GM21367 (cell line): ENCODE data around the gene CXCR3.
"Not testable (repeated sequence)": the region's sequence is repeated elsewhere in the genome, so short reads cannot be mapped to it uniquely, and the experiment has no call there.

ENCODE experiments used
- ATAC-seq: cut with Tn5 transposase; IDR thresholded peaks from one replicate; pipeline ENCODE4 v1.9.1; 2021; ENCODE audit not compliant: unreplicated experiment

CXCR3 gene

DNA sequence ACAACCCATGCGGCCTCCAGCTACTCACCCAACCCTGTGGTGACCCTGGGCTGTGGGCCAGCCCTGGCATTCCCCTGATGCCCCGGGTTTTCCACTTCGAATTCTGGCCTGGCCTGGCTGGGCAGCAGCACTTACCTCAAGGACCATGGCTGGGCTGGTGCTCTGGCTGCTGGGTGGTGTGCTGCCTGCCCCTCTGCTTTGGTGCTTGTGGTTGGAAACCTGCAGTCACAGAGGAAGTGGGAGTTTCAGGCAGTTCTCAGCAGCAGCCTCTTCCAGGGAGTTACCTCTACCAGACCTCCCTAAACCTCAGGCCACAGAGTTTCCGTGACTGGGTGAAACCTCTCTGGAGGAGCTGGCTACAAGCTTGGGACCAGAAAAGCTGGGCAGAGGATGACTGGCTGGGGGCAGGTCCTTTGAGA lies at the start of gene CXCR3:
CXCR3 (minus strand) TSS at position 209 of the 419 bp plus-strand sequence; CDS start at position 147, 62 bp downstream.
- ATAC-seq: peak; percentile 47

- ATAC-seq: no peak
Measured at GRCh38 chrX:71667328-71668247, 49.3 kb upstream of the CXCR3 start, which contains the start of gene LOC101059915. LOC101059915 (plus strand) TSS chrX:71667546.

DNA sequence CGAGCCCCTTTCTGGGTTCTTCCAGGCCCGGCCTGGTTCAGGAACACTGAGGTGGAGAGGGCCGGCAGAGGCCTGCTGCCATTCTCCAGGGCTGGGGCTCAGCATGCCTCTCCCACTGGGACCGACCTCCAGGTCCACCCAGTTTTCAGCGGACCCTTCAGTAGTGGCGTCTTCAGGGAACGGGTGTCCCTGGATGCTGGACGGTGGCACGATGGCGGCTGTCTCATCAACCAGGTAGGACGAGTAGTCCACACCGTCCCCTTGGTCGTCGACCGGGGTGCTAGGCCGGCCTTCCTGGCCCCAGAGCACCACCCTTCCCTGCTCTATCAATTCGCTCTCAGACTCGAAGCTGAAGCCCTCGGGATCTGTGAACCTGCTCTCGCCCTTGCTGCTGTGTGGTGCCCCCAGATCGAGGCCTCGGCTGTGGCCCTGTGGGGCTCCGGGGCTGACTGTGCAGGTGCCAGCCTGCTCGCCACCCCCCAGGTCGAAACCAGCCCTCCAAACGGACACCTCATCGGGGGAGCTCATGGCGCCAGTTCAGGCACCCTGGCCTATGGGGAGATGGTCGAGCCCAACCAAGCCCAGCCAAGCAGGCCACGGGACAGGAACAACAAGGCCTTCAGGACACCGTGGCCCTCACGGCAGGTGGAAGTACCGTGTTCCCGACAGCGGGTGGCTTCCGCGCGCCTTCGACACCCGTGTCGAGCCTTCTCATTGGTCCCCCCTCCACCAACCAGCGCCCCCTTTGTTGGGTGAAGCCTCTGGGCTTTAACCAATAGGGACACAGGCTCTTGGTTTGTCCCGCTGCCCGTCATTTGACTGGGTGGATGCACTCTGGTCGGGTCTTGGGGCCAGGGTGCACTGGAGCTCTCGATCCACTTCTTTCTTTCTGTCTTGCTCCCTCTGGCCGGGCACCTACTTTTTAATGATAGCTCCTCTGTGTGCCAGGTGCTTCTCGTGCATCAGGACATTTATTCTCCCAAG lies 48.2 kb upstream of the CXCR3 start:
- ATAC-seq: no peak

GRCh38 chrX:71665747-71666146 lies 47.4 kb upstream of the CXCR3 start:
- ATAC-seq: no peak

- no peak for ATAC-seq
Measured at GRCh38 chrX:71664889-71665491, 46.7 kb upstream of the CXCR3 start.

GRCh38 chrX:71664202-71664601 lies 45.9 kb upstream of the CXCR3 start:
- ATAC-seq: not testable (repeated sequence)

GRCh38 chrX:71663238-71663637 lies 44.9 kb upstream of the CXCR3 start:
- not testable (repeated sequence) for ATAC-seq

- ATAC-seq: not testable (repeated sequence)
Measured at GRCh38 chrX:71662654-71663053, 44.3 kb upstream of the CXCR3 start.

DNA sequence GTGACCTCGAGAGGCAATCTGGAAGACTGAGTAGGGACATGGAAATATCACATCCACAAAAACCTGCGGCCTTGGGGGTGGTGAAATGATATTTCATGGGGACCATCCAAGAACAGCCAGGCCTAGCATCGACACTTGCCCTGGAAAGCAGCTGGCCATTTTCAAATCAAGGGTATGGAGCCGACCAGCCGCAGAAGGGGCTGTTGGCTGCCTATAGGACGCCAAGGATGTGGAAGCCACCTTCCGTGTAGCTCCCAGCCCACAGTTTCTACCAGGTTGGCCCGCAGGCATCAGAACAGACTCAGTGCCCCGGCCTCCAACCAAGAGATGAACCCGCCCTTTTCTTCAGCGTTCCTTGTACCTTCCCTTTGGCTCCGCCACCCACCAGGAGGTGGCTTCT lies 43.6 kb upstream of the CXCR3 start:
- no peak for ATAC-seq

DNA sequence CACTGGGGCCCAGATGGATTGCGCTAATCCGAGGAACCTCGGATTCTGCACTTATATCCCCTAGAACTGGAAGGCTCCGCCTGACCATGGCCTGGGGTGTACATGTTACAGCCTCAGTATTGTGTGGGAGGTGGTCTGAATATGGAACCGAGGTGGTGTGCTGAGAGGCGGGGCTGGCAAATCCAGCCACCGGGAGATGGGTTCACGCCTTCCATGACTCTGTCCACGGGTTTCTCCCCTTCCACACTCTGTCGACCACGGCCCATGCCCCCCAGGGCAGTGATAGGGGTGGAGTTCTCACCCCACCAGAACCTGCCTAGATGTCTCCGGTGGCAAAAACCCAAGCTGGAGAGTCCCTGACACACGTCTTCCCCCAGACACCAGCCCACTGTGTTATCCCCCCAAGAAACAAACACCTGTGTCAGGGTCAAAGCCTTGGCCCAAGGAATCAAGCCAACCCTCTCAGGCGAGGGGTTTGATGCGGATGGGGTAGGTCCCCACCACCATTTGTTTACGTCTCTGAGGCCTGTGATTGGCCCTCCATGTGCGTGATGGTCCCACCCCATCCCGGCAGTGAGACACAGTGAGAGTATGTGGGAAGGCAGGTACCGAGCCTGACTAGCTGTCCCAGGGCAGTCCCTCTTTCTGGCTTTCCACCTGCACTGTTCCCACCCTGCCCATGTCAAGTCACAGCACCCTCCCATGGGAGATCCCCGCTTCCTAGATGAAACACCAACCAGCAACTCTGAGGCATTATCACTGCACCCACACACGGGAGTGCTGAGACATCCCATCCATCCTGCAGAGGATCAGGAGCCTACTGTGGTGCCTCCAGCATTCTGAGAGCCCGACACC lies 42.5 kb upstream of the CXCR3 start:
- no peak for ATAC-seq

DNA sequence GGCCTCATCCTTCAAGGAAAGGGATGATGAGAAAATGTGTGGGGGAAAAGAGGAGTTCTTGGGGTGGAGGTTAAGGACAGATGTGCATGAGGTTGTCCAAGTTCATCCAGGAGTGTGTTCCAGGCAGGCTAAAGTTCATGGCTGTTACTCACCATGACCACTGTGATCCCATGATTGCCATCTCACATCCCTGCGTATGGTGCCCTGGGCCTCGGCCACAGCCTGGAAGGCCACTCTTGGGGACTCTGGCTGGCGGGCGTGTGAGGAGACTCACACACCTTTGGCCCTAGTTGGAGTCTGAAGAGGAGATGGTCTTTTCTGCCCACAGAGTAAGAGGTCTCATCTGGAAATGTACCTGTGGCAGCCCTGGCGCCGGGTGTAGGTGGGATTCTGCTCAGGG lies 41.6 kb upstream of the CXCR3 start:
- ATAC-seq: no peak

- no peak for ATAC-seq
Measured at GRCh38 chrX:71659342-71659741, 41.0 kb upstream of the CXCR3 start.

- no peak for ATAC-seq
Measured at GRCh38 chrX:71657267-71657666, 39.0 kb upstream of the CXCR3 start.

DNA sequence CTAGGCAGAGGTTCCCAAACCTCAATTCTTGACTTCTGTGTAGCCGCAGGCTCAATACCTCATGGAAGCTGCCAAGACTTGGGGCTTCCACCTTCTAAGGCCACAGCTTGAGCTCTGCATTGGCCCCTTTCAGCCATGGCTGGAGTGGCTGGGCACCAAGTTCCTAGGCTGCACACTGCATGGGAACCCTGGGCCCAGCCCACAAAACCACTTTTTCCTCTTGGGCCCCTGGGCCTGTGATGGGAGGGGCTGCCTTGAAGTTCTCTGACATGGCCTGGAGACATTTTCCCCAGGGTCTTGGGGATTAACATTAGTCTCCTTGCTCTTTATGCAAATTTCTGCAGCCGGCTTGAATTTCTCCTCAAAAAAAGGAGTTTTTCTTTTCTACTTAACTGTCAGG lies 35.0 kb upstream of the CXCR3 start:
- ATAC-seq: no peak

DNA sequence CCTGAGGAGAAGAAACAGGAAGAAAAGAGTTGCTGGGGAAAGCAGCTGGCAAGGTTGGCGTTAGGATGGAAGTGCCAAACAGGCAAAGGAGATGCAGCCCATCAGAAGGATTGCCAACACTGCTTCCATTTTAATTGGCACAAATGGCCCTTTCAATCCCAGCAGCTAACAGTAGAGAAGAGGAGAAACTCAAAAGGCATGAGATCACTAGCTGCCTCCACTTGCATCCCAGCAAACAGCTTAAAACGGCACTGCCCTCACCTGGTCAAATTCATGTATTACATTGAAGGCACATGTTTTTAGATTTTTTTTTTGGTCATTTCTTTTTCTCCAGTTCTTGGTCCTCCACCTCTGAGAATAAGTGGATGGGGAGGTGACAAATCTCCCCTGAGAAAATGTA lies 34.1 kb upstream of the CXCR3 start:
- ATAC-seq: no peak

DNA sequence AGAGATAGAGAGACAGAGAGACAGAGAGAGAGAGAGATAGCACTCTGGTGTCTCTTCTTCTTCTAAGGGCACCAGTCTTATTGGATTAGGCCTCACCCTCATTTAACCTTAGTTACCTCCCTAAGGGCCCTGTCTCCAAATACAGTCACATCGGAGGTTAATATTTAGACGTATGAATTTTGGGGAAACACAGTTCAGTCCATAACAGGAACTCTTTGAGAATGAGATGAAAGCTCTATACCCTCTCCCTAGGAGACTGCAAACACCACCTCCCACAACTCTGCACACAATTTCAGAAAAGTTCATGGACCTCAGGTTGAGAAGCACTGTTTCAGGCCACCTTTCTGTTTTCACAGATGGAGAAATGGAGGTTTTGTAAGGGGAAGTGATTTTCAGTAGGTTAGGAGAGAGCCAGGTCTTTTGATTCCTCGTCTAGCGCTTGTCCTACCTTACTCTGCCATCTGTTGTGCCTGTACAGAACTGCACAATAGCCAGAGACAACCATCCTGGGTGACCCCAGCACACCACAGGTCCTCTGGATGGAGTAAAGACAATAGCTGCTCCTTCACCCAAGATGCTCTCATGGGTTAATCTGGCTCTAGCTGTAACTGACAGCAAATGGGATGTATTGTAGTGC lies 32.1 kb upstream of the CXCR3 start:
- peak; percentile 65 for ATAC-seq

GRCh38 chrX:71644406-71644805 lies 26.1 kb upstream of the CXCR3 start:
- ATAC-seq: not testable (repeated sequence)

- ATAC-seq: no peak
Measured at GRCh38 chrX:71640002-71640401, 21.7 kb upstream of the CXCR3 start.

DNA sequence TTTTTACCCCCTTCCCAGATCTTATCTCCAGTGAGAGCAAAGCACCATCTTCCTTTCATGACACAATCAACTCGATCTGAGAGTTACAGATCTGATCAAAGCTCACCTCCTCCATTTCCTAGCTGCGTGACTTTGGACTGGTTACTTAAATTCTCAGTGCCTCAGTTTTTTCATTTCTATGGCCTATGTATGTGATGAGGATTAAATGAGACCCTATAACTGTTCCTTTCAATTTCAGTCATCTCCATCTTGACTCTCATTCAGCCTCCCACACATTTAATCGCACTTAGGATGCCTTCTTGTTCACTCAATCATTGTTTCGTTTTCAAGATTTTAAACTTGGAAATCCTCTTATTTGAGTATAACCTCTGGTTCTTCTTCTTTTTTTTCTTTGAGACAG lies 20.1 kb upstream of the CXCR3 start:
- no peak for ATAC-seq

- no peak for ATAC-seq
Measured at GRCh38 chrX:71637848-71638247, 19.5 kb upstream of the CXCR3 start.
